ENCODE results near the gene DCPS.
"Not testable (repeated sequence)": the region's sequence is repeated elsewhere in the genome, so short reads cannot be mapped to it uniquely, and the experiment has no call there.

The DCPS gene

DNA sequence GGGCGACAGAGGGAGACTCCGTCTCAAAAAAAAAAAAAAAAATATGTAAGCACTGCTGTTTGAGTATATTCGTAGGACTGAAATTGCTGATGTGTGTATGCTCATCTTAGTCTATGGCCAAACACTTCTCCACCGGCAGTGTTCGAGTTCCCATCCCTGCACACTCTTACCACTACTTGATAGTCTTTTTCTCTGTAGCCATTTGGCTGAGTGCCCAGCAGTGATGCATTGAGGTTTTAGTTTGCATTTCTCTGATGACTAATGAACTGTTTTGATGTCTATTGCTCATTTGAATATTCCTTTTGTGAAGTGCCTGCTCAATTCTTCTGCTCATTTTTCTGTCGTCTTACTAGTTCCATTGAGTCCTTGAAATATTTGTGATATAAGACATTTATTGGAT, 19.0 kb upstream of the DCPS start:
- intact Hi-C loops (cut with DNase I): no loop called here
- DNase-seq: peak in 3 of 10 donors; percentile 28 to 43 (median 42)

DNA sequence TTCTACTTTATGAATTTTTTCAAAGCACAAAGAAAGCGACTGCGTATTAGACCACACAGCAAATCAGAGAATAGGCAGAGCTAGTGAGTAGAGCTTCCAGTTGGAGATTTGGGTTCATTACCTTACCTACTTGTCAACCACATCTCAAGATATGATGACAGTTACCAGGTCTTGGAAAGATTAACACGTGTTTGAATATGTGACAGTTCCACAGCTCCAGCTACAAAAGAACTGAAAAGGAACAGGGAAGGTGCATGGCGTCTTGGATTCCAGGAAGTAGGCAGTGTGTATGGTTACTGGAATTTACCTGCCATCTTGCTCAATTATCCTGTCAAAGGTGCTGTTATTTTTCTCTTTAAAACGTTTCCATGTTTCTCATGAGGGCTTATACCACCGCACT, 15.6 kb upstream of the DCPS start:
- peak in 1 of 10 donors; percentile 3 for DNase-seq
- intact Hi-C loops (cut with DNase I): no loop called here

DNA sequence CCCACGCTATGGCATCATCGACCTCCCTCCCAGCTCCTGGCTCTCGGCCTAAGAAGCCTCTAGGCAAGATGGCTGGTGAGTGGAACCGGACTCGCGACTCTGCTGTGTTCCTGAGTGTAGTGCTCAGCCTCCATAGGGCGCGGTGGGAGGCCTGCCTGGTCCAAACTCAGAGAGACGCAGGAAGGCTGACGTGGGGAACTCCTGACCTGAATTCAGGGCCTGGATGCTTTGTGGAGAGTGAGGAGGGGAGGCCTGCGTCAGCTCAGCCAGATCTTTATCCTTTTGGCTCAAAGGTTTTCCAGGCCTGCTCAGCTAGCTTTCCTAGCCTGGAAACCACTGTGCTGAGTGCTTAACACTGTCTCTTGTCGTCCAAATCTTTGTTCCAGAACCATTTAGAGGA, 13.0 kb upstream of the DCPS start:
- intact Hi-C loops (cut with DNase I): no loop called here
- no peak for DNase-seq

DNA sequence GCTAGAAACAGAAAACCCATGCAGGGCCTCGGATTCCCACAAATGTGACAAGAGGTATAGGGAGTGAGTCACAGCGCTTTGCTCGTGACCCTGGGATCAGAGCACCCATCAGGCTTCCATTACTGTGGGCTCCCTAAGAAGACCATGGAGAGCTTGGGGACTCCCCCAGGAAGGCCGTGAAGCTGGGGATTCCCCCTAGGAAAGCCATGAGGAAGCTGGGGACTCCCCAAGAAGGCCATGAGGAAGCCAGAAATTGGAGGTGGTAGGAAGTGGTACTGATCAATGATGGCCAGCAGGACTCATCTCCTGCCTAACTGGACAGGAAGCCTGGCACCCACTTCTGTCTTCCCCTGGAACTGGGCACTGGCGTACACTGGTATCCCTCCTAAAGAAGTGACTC, 10.1 kb upstream of the DCPS start:
- DNase-seq: peak in 1 of 10 donors; percentile 37
- intact Hi-C loops (cut with DNase I): no loop called here

DNA sequence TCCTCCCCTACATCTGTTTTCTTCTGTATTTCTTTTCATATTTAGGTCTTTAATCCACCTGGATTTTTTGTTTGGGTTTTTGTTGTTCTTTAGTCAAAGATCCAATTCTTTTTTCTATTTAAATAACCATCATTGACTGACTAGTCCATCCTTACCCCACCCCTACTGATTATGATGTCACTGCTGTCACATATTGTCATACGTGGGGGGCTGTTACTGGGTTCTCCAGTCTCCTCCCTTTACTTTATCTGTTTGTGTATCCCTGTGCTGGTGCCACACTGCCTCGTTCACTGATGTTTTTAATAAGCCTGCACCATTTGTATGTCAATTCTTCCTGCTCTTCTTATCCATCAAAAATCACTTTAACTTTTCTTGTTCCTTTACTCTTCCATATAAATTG, 6.9 kb upstream of the DCPS start:
- intact Hi-C loops (cut with DNase I): no loop called here
- no peak for DNase-seq

DNA sequence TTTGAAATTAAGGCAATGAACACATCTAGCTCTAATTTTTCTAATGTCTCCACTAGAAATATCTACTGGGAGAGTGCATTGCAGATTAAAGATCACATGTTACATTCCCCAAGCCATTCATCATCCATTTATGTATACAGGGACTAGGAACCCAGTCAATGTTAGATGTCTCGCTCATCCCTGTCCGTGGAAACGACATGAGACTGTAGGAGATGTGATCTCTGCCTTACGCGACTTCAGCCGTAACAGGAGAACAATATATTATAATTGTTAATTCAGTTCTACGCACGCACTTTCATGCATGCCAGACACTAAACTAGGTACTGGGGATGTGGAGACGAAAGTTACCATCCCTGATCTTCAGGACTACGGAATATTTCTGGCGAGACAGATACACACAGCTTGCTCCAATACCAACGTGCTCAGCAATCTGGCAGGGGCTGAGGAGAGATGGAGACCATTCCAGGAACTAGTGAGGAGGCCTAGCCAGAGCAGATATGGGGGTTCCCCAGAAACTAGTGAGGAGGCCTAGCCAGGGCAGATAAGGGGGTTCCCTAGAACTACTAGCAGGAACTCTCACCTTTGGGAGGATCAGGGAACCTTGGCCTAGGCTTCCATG, 706 bp downstream of the DCPS start:
- intact Hi-C loops (cut with DNase I): loop anchor here (5.0 kb wide), 1 partner anchor 113 kb away; no protein-coding TSS in a partner anchor
- DNase-seq: peak in 1 of 10 donors; percentile 54

DNA sequence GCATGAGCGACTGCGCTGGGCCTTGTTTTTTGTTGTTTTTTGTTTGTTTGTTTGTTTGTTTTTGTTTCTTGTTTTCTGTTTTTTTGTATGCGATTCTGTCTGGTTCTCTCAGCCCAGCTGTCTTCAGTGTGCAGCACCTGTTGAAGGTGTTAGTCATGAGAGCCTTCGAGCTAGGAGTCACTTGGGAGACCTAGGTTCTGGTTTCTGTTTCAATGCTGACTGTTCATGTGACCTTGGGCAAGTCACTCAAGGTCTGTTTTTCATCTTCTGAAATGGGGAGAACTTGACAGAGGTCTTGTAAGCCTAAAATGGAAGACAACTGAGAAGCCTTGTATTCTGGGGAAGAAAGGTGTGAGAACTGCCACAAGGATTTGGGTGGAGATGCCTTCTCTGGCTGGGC, 1.8 kb downstream of the DCPS start:
- no peak for DNase-seq

DNA sequence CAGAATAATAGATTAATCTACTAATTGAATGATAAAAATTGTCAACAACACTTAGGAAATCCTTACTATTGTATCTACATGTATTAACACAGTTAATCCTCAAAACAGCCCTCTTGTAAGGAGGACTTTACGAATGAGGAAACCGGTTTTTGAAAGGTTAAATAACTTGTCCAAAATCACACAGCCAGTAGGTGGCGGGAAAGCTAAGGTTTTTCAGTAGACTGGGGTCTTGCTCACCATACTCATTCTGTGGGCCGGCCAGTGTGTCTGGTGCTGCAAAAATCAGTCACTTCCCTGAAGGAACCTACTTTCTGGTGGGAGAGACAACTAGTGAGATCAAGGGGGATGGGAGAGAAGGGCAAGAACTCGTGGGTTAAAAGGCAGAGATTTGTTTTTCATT, 3.8 kb downstream of the DCPS start:
- peak in 2 of 10 donors; percentile 32 to 84 for DNase-seq
- intact Hi-C loops (cut with DNase I): no loop called here

More for the DNA sequence above, 1.8 kb downstream of the DCPS start:
- intact Hi-C loops (cut with DNase I): no loop called here

DNA sequence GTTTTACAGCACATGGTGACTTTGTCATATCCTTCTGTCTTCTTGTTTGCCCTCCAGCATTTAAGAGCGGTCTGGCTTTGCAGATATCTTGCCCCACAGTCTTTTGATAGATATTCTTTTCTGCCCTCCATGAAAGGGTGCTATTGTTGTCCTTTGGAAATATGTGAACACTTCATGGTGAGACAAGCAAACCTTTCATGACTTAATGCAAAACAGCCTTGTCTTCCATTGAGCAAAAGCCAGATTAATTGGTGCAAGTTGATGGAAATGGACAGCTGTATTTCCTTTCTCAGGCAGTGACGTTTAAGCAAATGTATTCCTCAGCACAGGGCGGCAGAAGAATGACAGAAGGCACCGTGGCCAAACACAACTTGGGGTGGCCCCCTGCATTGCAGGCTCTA, 4.4 kb downstream of the DCPS start:
- intact Hi-C loops (cut with DNase I): no loop called here
- DNase-seq: peak in 1 of 10 donors; percentile 27

DNA sequence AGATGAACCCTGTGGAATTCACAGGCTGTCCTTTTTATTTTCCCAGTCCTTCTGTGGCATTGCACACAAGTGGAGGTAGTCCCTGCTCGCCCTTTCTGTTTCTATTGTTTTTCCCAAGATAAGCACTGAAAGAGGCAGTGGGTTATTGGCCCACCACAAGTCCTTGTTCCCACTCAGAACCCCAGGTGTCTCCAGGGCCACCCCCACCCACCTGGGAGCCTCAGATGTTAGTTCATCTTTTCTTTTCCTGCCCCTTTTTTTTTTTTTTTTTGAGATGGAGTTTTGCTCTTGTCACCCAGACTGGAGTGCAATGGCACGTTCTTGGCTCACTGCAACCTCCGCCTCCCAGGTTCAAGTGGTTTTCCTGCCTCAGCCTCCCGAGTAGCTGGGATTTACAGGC, 4.9 kb downstream of the DCPS start:
- DNase-seq: peak in 1 of 10 donors; percentile 61
- intact Hi-C loops (cut with DNase I): not testable (repeated sequence)

DNA sequence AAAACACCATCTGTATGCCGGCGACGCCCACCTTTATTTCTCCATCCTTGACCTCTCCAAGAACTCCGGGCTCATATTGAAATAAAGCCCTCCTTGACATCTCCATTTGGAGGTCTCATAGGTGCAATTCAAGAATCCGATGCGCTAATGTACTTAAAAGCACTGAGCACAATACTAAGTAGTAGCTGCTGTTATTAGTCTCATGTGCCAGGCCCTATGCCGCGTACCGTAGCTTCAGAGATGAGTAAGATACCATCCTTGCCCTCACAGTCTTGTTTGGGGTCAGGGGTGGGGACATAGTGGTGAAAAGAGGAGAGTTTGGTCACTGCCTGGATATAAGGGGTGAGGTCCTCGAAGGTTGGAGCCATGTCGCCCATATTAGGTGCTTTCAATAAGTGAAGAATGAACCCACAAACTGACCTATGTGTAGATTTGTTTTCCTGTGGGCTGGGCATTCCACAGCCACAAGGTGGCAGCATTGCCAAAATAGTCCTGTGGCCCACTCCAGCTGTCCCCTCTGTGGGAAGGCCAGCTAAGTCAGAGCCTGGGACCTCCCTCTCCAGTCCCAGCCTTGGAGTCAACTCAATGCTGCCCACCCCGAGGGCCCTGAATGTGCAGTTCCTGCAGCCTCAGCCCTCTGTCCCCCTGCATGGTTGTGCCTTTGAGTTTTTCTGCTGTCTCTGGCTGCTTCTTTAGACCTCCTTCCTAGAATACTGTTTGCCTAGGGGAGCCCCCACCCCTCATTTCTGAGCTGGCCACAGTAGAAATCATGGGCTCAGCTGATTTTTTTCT, 6.5 kb downstream of the DCPS start:
- intact Hi-C loops (cut with DNase I): loop anchor here (1.0 to 5.0 kb wide), 2 partner anchors 42 to 170 kb away; no protein-coding TSS in a partner anchor
- peak; percentile 62 to 97 (median 82) for DNase-seq

DNA sequence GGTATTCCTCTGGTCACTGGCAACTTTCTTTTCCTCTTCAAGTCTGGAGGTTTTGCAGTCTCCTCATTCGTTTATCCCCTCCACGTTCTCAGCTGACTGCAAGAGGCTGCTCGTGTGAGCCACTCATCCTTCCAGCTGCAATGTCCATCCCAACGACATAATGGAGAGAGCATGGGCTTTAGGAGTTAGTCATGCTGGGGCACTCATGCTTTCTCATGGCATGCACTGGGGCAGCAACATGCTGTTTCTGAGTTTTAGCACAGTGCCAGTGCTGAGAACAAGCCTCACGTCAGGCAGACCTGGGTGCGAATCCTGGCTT, 7.1 kb downstream of the DCPS start:
- peak in 1 of 10 donors; percentile 40 for DNase-seq
- intact Hi-C loops (cut with DNase I): loop anchor here (1.0 to 5.0 kb wide), 2 partner anchors 41 to 169 kb away; no protein-coding TSS in a partner anchor

DNA sequence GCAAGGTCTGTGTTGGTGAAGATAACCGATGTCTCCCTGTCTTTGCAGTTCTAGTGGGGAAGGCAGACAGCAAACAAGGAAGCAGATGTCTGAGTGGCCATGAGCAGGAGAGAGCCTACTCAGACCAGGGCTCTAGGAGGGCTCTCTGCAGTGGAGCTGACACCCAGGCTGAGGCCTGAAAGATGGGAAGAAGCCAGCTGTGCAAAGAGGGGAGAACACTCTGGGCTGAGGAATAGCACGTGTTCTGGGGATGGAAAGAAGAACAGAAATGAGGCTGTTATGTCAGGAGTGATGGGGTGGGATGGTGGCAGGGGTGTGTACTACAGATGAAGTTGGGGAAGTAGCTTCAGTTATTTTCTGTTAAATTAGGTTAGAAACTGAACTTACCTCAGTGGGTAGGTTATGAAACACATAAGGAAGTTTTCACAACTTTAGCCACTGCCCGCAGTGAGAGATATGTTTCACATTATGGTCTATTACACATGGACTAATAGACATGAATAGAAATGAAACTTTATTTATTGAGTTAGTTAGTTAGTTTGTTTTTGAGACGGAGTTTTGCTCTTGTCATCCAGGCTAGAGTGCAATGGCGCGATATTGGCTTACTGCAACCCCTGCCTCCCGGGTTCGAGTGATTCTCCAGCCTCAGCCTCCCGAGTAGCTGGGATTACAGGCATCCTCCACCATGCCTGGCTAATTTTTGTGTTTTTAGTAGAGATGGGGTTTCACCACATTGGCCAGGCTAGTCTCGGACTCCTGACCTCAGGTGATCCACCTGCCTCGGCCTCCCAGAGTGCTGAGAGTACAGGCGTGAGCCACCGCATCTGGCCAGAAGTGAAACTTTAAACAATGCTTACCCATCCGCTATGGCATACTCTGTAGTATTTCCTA, 7.8 kb downstream of the DCPS start:
- intact Hi-C loops (cut with DNase I): loop anchor here (5.0 kb wide), 1 partner anchor 41 kb away; no protein-coding TSS in a partner anchor
- peak in 1 of 10 donors; percentile 48 for DNase-seq

DNA sequence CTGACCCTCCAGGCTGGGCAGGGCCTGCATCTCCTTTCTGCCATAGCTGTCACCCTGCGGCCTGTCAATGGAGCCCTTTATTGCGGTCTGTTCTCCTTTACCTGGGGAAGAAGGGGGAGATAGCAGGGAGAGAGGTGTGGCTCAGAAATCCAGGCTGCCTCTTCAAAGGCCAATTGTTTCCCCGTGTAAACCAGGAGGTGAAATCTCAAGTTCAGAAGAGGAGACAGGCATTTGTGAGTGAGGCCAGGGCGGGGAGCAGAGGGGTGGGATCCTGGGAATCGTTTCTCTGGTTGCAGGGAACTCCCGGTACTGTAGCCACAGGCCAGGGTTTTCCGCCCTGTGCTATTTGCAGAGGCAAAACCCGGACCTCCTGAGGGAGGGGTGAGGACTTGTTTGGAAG, 9.1 kb downstream of the DCPS start:
- intact Hi-C loops (cut with DNase I): loop anchor here (5.0 kb wide), 1 partner anchor 39 kb away; no protein-coding TSS in a partner anchor

DNA sequence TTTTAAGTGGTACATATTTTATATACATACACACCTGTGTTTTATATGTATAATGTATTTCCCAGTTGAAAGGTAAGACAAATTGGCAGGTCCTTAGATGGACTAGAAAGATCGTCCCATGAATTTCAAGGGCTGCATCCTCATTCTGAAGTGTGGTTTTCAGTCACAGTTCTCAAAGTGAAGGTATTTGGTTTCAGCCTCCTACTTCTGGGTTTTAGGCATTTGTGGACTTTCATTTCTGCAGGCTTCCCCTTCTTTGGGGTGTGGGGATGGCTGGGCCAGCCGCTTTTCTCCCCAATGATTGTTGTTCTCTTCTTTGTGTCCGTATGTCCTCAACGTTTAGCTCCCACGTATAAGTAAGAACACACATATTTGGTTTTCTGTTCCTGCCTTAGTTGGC, 10.0 kb downstream of the DCPS start:
- intact Hi-C loops (cut with DNase I): loop anchor here (5.0 kb wide), 1 partner anchor 38 kb away; no protein-coding TSS in a partner anchor
- peak in 2 of 10 donors; percentile 12 to 14 for DNase-seq

More for the DNA sequence above, 9.1 kb downstream of the DCPS start:
- DNase-seq: peak in 1 of 10 donors; percentile 62

DNA sequence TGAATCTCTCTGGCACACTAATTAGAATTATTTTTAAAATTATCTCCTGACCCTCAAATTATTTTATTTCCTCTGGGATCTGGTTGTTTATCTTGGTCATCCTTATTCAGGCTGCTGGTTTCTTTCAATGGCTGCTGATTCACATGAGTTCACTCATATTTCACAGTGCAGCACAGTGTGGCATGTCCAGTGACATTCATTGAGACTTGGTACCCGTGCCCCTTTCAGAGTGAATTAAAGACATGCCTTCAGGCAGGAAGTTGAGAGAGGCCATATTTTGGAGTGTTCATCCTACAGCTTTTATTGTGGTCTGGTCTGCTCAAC, 13.5 kb downstream of the DCPS start:
- intact Hi-C loops (cut with DNase I): no loop called here
- no peak for DNase-seq

DNA sequence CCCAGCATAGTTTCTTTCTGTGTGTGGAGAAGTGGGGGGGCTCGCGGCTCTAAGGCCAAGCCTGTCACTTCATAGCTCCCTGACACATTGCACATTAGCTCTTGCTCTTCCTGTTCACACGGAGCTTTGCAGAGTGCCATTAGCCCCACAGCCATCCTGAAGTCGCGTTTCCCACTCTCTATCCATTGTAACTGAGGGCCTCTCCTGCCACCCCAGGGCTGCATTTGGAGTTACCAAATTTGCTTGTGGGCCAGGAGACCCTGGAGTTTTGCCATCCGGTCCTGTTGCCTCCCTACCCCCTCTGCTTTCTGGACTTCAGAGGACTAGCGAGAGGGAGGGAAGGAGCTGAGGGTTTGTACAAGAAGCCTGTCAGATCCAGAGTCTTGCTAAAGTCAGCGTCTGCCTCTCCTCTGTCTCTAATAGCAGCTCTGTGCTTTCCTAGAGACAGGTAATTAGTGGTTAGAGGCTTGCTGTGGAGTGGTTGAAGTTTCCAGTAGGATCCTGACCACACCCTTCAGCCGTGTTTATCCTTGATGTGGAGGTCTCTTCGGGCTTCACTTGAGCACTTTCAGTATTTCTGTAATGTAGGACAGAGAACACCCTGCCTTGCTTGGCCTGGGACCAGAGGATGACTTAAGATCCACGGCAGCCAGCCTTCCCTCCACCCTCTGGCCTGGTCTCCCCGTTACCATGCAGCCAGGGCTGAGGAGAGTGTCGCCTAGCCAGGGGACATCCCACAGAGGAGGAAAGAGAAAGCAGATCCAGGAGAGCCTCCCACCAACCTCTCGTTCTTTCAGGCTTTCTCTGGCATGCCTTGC, 14.1 kb downstream of the DCPS start:
- peak in 8 of 10 donors; percentile 24 to 92 (median 50) for DNase-seq
- intact Hi-C loops (cut with DNase I): no loop called here

DNA sequence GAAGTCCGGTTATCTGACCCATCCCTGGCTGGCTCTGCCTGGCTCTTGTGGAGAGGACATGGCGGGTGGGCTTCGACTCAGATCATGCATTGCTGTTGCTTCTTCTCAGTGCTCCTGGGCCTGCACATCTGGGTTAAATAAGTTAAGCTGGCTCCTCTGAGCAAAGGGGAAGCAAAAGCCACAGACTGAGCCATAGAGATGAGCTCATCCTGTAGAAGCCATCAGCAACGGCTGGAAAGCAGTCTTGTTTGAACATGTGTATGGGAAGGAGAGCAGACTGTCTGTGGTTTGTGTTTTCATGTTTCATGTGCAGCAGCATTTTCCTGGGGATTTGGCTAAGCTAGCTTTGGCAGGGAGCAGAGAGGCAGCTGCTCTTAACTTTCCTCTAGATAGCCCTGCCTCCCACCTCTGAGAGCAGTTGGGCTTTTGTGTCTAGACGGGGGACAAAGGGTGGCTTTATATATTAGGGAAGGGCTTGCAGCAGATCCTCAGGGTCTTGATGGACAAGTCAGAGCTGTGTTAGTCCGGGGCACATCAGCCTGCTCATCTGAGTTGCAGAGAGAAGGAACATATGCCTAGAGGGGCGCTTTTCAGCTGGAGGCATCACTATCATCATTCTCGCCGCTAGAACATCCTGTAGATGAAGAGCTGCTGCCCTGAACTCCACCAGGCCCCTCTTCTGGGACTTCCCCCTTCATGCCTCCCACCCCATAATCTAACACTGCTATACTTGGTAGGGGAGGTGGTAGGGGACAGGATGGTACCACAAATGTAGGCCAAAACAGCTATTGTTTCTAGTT, 14.9 kb downstream of the DCPS start:
- intact Hi-C loops (cut with DNase I): no loop called here

DNA sequence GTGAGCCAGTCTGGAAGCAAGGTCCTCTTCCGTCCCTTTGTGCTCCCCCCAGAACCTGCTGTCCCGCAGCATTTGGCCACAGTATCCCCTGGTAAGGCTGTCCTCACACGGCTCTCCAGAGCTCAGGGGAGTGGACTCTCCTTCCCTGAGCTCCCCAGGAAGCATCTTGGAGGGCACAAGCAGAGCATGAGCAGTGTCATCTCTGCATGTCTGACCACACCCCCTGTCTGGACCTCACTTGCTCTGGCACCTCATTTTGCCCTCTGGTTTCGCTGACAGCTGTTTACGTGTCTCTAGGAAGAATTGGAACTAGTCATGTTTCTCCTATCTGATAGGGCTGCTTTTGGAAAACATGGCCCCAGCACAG, 15.5 kb downstream of the DCPS start:
- intact Hi-C loops (cut with DNase I): no loop called here
- DNase-seq: peak in 1 of 10 donors; percentile 44

More for the DNA sequence above, 14.9 kb downstream of the DCPS start:
- peak in 2 of 10 donors; percentile 32 to 45 for DNase-seq
